HG02610 (cell line): ENCODE results near the gene TCN2.
"Not testable (repeated sequence)": the region's sequence is repeated elsewhere in the genome, so short reads cannot be mapped to it uniquely, and the experiment has no call there.

Source experiments
- ATAC-seq: cut with Tn5 transposase; IDR thresholded peaks from one replicate; pipeline ENCODE4 v1.9.1; 2021; ENCODE audit warnings: mild to moderate bottlenecking, moderate library complexity; ENCODE audit not compliant: unreplicated experiment

TCN2 gene

GRCh38 chr22:30606455-30607299 lies at the start of gene TCN2:
Gene TCN2, plus strand, starts transcription at chr22:30607174. Its CDS starts 158 bp downstream, at chr22:30607332.
- ATAC-seq = no peak

- no peak for ATAC-seq
Observed at GRCh38 chr22:30557243-30557642, 49.7 kb upstream of the TCN2 start.

- ATAC-seq = no peak
Observed at GRCh38 chr22:30559889-30560288, 47.1 kb upstream of the TCN2 start.

GRCh38 chr22:30560643-30561202 lies 46.3 kb upstream of the TCN2 start:
- ATAC-seq = not testable (repeated sequence)

DNA sequence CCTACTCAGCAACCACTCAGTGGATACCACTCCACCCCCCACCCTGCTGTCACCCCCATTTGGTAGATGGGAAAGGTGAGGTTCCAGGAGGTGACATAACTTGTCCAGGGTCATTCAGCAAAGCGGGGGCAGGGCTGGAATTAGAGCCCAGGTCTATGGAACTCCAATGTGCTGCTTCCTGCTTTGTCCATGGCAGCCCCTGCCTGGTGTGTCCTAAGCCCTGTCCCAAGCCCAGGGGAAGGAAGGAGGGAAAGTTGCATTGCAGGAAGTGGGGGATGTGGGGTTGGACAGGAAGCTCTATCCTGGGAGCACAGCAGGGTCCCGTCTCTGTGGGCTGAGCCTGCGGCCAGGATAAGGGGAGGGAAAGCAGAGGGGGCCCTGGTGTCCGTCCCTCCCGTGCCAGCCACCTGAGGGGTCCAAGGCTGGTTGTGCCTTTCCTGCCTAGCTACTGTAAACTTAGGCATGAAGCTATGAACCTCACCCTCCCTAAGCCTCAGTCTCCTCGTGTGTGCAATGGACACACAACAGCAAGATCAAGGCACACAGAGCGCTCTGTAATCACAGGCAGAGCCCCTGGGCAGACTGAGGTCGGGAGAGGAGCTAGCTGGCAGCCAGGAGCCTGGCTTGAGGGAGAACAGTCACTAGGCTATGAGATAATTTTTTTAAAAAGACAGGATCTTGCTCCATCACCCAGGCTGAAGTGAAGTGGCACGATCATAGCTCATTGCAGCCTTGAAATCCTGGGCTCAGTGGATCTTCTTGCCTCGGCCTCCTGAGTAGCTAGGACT lies 45.4 kb upstream of the TCN2 start:
- no peak for ATAC-seq

- ATAC-seq = no peak
Observed at GRCh38 chr22:30562366-30562765, 44.6 kb upstream of the TCN2 start.

DNA sequence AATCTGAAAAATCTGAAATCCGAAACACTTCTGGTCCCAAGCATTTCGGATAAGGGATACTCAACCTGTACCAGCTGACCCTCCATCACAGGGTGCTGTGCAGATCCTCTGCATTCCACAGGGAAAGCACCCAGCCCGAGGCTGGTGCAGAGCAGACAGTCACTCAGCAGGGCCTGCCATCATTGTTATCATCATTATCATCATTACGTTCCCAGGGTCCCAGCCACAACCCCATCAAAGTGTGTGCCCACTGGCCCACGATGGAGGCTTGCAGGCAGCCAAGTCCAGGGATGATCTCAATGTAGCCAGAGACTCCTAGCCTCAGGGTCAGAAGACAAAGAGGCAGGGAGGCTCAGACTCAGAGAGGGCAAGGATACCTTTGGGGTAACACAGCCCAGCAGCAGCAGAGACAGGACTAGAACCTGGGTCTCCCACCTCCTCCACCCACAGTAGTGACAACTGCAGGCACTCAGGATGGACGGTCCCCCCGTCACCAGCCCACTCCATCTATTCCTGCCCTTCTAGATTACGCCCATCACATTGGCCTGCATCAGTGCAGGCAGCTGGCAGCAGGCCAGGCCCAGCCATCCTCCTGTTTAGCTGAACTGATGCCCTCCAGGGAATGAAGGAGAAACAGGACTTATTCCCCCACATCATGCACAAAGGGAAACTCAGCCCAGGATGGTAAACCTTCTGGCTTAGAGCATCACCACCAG lies 42.8 kb upstream of the TCN2 start:
- no peak for ATAC-seq

DNA sequence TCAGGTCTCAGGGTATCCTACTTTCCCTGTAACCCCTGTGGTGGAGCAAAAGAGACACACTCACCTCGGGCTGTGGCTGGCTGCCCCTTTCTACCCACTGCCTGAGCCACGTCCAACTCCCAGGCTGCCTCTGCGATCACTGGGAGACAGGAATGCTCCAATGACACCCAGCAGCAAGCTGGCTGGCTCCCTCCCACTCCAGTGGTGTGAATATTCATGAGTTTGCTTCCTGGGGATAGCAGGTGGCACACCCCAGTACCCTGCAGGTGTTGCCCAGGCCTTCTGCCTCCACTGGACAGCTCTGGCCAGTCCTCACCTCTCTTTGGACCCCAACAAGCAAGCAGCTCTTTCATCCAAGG lies 42.2 kb upstream of the TCN2 start:
- no peak for ATAC-seq

- ATAC-seq = no peak
Observed at GRCh38 chr22:30565341-30565740, 41.6 kb upstream of the TCN2 start.

DNA sequence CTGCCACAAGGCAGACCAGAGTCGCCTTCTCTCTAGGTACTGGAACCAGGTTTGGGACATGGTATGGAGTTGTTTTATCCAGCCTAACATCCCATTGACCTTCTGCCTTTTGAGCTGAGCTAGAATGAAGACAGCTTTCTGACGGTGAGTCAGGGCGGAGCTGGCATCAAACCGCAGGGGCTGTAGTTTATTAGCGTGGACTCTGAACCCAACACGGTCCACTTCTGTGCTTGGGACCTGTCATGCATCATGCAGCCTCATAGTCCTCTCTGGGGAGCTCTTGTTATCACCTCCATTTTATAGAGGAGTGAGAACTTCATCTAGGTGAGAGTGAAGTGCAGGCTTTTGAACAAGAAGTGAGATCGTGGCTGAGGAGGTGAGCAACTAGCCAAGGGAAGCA lies 40.8 kb upstream of the TCN2 start:
- no peak for ATAC-seq

- not testable (repeated sequence) for ATAC-seq
Observed at GRCh38 chr22:30567277-30567676, 39.7 kb upstream of the TCN2 start.

- no peak for ATAC-seq
Observed at GRCh38 chr22:30568137-30568805, 38.7 kb upstream of the TCN2 start.

GRCh38 chr22:30569674-30570202 lies 37.2 kb upstream of the TCN2 start:
- no peak for ATAC-seq

DNA sequence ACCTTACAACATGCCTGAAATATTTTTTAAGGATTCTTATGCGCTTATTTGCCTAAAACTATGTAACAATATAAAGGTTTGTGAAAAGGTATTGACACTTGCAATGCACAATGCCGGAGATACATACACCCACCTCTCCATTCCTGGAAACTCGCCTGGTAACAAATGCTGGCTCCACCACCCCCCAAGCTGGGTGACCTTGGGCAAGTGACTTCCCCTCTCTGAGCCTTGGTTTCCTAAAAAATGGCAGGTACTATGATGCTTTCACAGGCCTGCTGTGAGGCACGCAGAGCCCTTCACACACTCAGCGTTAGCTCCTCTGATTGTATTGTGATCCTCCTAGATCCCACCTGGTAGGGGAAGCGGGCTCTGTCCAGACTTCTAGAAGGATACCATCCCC lies 34.8 kb upstream of the TCN2 start:
- no peak for ATAC-seq

GRCh38 chr22:30572840-30573593 lies 34.0 kb upstream of the TCN2 start:
- ATAC-seq = no peak

GRCh38 chr22:30573594-30574094 lies 33.3 kb upstream of the TCN2 start:
- ATAC-seq = no peak

DNA sequence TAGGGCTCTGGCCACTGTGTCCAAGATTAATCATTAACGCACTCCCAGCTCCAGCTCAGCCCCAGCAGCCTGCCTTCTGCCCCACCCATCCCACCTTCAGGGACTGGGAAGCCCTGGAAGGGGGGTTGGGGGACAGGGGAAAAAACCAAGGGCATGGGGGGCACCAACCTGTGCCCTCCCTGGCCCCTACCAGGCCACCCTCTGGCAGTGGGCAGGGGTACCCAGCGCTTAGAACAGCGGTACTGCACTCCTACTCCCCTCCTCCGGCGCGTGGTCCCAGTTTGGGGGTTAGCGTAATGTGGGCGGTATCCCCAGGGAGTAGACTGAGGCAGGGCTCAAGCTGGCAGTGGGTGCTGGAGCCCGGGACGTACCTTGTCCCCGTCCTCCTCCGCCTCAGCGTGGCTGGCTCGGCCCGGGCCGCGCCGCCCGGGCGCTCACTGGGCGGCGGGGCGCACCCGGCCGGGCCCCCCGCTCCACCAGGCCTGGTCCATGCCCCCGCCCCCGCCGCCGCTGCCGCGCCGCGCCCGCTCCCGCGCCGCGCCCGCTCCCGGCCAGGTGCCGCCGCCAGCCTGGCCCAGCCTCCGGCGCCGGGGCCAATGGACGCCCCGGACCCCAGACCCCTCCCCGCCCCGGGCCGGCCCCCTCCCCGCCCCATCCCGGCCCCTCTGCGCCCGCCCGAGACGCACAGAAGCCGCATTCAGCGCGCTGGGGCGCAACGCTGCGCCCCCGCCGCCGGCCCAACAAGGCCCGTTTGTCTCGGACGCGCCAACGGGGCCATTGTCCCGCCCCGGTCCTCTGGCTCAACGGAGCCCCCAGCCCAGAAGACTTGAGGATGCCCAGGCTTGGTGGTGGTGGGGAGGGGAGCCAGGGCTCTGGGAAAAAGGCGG lies 32.6 kb upstream of the TCN2 start, which contains the start of gene GAL3ST1:
TSS of gene GAL3ST1 (minus strand) at position 571 of the 887 bp plus-strand sequence. CDS start 17,273 bp downstream, outside the sequence.
- no peak for ATAC-seq

DNA sequence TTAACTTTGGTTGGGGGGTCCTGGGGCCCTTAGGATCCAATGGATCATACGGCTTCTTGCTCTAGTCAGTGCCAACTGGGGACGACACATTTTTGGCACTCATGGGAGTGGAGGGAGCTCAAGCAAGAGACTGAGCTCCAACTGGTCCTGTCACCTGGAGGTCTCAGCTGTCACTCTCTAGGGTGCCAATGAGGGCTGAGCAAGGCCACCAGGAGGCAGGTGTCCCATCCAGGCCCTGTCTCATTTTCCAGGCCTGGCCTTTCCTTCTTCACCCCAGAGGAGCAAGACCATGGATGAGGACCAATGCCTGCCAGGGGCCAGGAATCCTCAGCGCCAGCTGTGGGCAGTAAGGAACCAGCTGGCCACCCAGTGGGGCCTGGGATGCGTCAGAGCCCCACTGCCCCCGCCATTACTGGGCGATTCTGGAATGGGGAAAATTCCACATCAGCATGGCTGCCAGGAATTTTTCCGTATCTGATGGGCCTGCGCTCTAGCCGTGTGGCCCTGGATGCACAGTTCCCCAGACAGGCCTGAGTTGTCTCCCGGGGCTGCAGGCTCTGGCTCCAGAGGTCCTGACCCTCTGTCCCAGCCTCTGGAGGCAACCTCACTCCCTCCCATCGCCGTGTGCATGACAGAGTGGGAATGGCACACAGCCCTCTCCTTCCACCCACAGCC lies 31.8 kb upstream of the TCN2 start:
- ATAC-seq = no peak
